A549 (cell line): Measurements from ENCODE around the gene ADAM12. TPM values are rescaled to one million over a fixed set of nuclear protein-coding genes. Genes with fewer than 3 reads are reported as not detected.

Experiments used
- ATAC-seq, 2 experiments: fragments of 200-7000 bp in 1 of 2; fragments of >200 bp in 1 of 2; cut with Nextera tagmentation in 1 of 2; cut with Tn5 transposase in 1 of 2; 3 replicates each; pipeline versions ENCODE4 v1.8.0 to v1.9.1; 2018 to 2020; ENCODE audit warnings: mild to moderate bottlenecking in 1 of 2, moderate library complexity in 1 of 2
- CTCF ChIA-PET: fragments of 300-600 bp; sonication (Branson Sonifier 250); formaldehyde crosslinking; extraction: SDS; loops from one replicate; lab custom pipeline; 2021; ENCODE audit warnings: antibody characterized with exemption, inconsistent platforms; lab: Yijun Ruan, JAX
- POLR2A ChIA-PET: fragments of 350-600 bp; formaldehyde crosslinking; extraction: SDS; loops from one replicate; lab custom pipeline; 2021; ENCODE audit warnings: antibody characterized with exemption, inconsistent platforms; lab: Yijun Ruan, JAX
- DNase-seq, 2 experiments: peaks; one replicate each; pipeline versions ENCODE4 v3.0.0 to v3.0.0-alpha.2; 2011 to 2016; ENCODE audit warnings: low read depth in 1 of 2, low spot score in 1 of 2
- FAIRE-seq: peaks from 2 replicates; lab custom pipeline; 2011; peaks lifted over from hg19 to GRCh38; lab: Jason Lieb, UNC
- H3K27ac ChIP-seq, 2 experiments: fragments of >200 bp; sonication (Bioruptor Twin); formaldehyde crosslinking; 3 replicates each; pipeline ENCODE4 v1.5.1; 2016 to 2017
- H3K4me1 ChIP-seq: fragments of >200 bp; sonication (Bioruptor Twin); formaldehyde crosslinking; 3 replicates; pipeline ENCODE4 v1.6.1; 2016
- H3K4me2 ChIP-seq: fragments of >200 bp; sonication (Bioruptor Twin); formaldehyde crosslinking; 3 replicates; pipeline ENCODE4 v1.6.1; 2016
- H3K4me3 ChIP-seq: fragments of >200 bp; sonication (Bioruptor Twin); formaldehyde crosslinking; 3 replicates; pipeline ENCODE4 v1.5.1; 2016
- H3K9me3 ChIP-seq: fragments of >200 bp; sonication (Bioruptor Twin); formaldehyde crosslinking; 3 replicates; pipeline ENCODE4 v1.6.1; 2016
- ATOH8 ChIP-seq: fragments of 250-450 bp; sonication (Bioruptor Pico); IDR thresholded peaks from 2 replicates; pipeline ENCODE4 v1.5.0; 2020; ENCODE audit warnings: low read depth, mild to moderate bottlenecking, moderate library complexity
- BCL3 ChIP-seq: fragments of >200 bp; sonication (Bioruptor Twin); formaldehyde crosslinking; IDR thresholded peaks from 3 replicates; pipeline ENCODE4 v1.6.1; 2016
- CEBPB ChIP-seq, 2 experiments: fragments of >200 bp in 1 of 2; sonication (Bioruptor Twin) in 1 of 2; formaldehyde crosslinking in 1 of 2; IDR thresholded peaks; 2 replicates each; pipeline ENCODE4 v1.6.1; 2012 to 2016
- CHD2 ChIP-seq: fragments of 150-350 bp; IDR thresholded peaks from 2 replicates; pipeline ENCODE4 v1.6.1; 2014; ENCODE audit warnings: low read length; ENCODE audit not compliant: partially characterized antibody
- CTCF ChIP-seq: fragments of >200 bp; sonication (Bioruptor Twin); formaldehyde crosslinking; IDR thresholded peaks from 3 replicates; pipeline ENCODE4 v1.5.1; 2016
- EHMT2 ChIP-seq: fragments of 200-600 bp; sonication (generic); IDR thresholded peaks from 2 replicates; pipeline ENCODE4 v1.6.1; 2016; ENCODE audit warnings: antibody characterized with exemption, low read depth, mild to moderate bottlenecking, moderate library complexity
- FOXS1 ChIP-seq: fragments of 250-450 bp; sonication (Bioruptor Pico); IDR thresholded peaks from 2 replicates; pipeline ENCODE4 v1.5.0; 2020; ENCODE audit warnings: mild to moderate bottlenecking, moderate library complexity
- HDAC2 ChIP-seq: fragments of 200-600 bp; sonication (generic); IDR thresholded peaks from 2 replicates; pipeline ENCODE4 v1.6.1; 2016
- HEYL ChIP-seq: fragments of 250-450 bp; sonication (Bioruptor Pico); IDR thresholded peaks from 2 replicates; pipeline ENCODE4 v1.8.0; 2021; ENCODE audit warnings: mild to moderate bottlenecking, moderate library complexity
- HOXB13 ChIP-seq: fragments of 250-450 bp; sonication (Bioruptor Pico); IDR thresholded peaks from 2 replicates; pipeline ENCODE4 v1.5.0; 2020; ENCODE audit warnings: low read depth, mild to moderate bottlenecking, moderate library complexity
- HOXB5 ChIP-seq: fragments of 250-450 bp; sonication (Bioruptor Pico); IDR thresholded peaks from 2 replicates; pipeline ENCODE4 v1.5.0; 2020; ENCODE audit warnings: mild to moderate bottlenecking, moderate library complexity
- JUN ChIP-seq, 2 experiments: fragments of >200 bp; sonication (Bioruptor Twin); formaldehyde crosslinking; IDR thresholded peaks; 2 replicates in 1 of 2; 3 replicates in 1 of 2; pipeline ENCODE4 v1.6.1; 2016 to 2017
- KDM1A ChIP-seq: fragments of 200-600 bp; sonication (generic); IDR thresholded peaks from 2 replicates; pipeline ENCODE4 v1.6.1; 2016; ENCODE audit warnings: low read depth, mild to moderate bottlenecking
- MAX ChIP-seq: IDR thresholded peaks from 2 replicates; pipeline ENCODE4 v1.6.1; 2012
- MAZ ChIP-seq: fragments of 150-350 bp; IDR thresholded peaks from 2 replicates; pipeline ENCODE4 v1.6.1; 2014; ENCODE audit warnings: antibody characterized with exemption, low read depth, low read length, borderline replicate concordance
- NFE2L2 ChIP-seq: fragments of 150-350 bp; conservative IDR thresholded peaks from 2 replicates; pipeline ENCODE4 v1.6.1; 2014; ENCODE audit warnings: low read length
- NPAS2 ChIP-seq: fragments of 250-450 bp; sonication (Bioruptor Pico); IDR thresholded peaks from 2 replicates; pipeline ENCODE4 v1.8.0; 2022; ENCODE audit warnings: mild to moderate bottlenecking, moderate library complexity, borderline replicate concordance
- NR3C1 ChIP-seq: fragments of >200 bp; sonication (Bioruptor Twin); formaldehyde crosslinking; IDR thresholded peaks from 3 replicates; pipeline ENCODE4 v1.6.1; 2017
- REST ChIP-seq: fragments of 200-600 bp; sonication (generic); IDR thresholded peaks from 2 replicates; pipeline ENCODE4 v1.6.1; 2016; ENCODE audit warnings: antibody characterized with exemption, mild to moderate bottlenecking, moderate library complexity
- RFX5 ChIP-seq: fragments of 450-650 bp; IDR thresholded peaks from 2 replicates; pipeline ENCODE4 v1.7.1; 2014; ENCODE audit warnings: antibody characterized with exemption, mild to moderate bottlenecking, moderate library complexity
- SMC3 ChIP-seq: fragments of >200 bp; sonication (Bioruptor Twin); formaldehyde crosslinking; IDR thresholded peaks from 3 replicates; pipeline ENCODE4 v1.6.1; 2018; ENCODE audit warnings: inconsistent platforms
- TFCP2L1 ChIP-seq: fragments of 250-450 bp; sonication (Bioruptor Pico); IDR thresholded peaks from 2 replicates; pipeline ENCODE4 v1.5.0; 2021; ENCODE audit warnings: mild to moderate bottlenecking
- USF2 ChIP-seq: fragments of 450-650 bp; IDR thresholded peaks from 2 replicates; pipeline ENCODE4 v1.6.1; 2014; ENCODE audit warnings: antibody characterized with exemption
- ZNF302 ChIP-seq: fragments of 250-450 bp; sonication (Bioruptor Pico); IDR thresholded peaks from 2 replicates; pipeline ENCODE4 v1.9.0; 2021; ENCODE audit warnings: inconsistent platforms, mild to moderate bottlenecking, moderate library complexity
- ZSCAN20 ChIP-seq: fragments of 250-450 bp; sonication (Bioruptor Pico); IDR thresholded peaks from 2 replicates; pipeline ENCODE4 v1.8.0; 2022; ENCODE audit warnings: mild to moderate bottlenecking, moderate library complexity
- WGBS: methylation state at CpG from one replicate; pipeline ENCODE4 v1.1.6; 2017; ENCODE audit errors: missing lambda C conversion rate; 5-methylcytosine and 5-hydroxymethylcytosine counted together
- polyA plus RNA-seq, 4 experiments: library from polyadenylated mRNA; depleted of rRNA in 3 of 4; stranded (reverse); fragments of >200 nt; fragmentation: RNase III in 1 of 4; extraction: RNeasy Plus Mini Kit Qiagen cat#74134 plus additional on column Dnase treatment in 1 of 4; gene quantifications; 2 replicates in 3 of 4; 3 replicates in 1 of 4; pipeline ENCODE4 v1.2.3, GENCODE V29; 2011 to 2017
- TF ChIP-seq, protein P1 (sequence below): fragments of 150-350 bp; IDR thresholded peaks from 2 replicates; pipeline ENCODE4 v1.6.1; 2014; ENCODE audit warnings: low read depth, mild to moderate bottlenecking, low read length

The ADAM12 gene
- polyA plus RNA-seq, 2 of the 4 experiments (the other 2 are of a cell fraction), result 1.6 to 4.8 TPM

DNA sequence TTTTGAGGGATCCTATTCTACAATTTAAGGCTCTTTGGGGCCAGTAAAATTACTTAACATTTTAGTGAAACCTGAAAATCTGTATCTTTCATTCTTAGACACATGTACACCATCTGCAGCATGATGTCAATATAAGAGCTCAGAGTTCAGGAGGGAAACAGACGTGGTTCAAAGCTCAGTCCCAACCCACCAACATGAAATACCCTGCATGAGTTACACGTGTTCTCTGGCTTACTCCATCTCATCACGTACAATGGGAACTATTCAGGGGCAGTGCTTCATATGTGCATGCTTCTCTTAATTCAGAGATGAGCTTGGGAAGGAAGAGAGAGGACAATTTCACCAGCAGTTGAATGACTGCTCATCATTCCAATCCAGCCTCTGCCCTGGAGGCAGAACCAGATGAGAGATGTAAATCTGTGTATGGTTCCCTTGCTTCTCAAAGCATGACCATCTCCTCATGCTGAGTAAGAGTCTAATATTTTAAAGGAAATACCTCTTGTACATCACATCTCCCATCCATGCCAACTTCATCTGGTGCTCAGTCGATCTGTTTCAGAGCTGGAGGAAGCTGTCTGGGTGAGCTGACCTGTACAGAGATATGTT is 29.0 kb upstream of the ADAM12 start:
- H3K4me3 ChIP-seq, result no peak overlapping the region
- H3K4me2 ChIP-seq, result no peak overlapping the region
- TF ChIP-seq HDAC2, result no peak
- no peak for TF ChIP-seq NR3C1
- no peak for TF ChIP-seq ATOH8 (CRISPR knock-in tag)
- TF ChIP-seq ZNF302 (CRISPR knock-in tag), result no peak
- TF ChIP-seq RFX5, result no peak
- TF ChIP-seq FOXS1 (CRISPR knock-in tag), result no peak
- TF ChIP-seq, protein P1, sequence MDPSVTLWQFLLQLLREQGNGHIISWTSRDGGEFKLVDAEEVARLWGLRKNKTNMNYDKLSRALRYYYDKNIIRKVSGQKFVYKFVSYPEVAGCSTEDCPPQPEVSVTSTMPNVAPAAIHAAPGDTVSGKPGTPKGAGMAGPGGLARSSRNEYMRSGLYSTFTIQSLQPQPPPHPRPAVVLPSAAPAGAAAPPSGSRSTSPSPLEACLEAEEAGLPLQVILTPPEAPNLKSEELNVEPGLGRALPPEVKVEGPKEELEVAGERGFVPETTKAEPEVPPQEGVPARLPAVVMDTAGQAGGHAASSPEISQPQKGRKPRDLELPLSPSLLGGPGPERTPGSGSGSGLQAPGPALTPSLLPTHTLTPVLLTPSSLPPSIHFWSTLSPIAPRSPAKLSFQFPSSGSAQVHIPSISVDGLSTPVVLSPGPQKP, result no peak
- no peak for TF ChIP-seq KDM1A
- no peak for TF ChIP-seq JUN (IDR thresholded peaks at IDR 0.05)
- TF ChIP-seq USF2, result no peak
- no peak for ATAC-seq
- H3K9me3 ChIP-seq, result peaks cover 4% of the 10 kb centered on the region; the same call in 1 of the 3 replicates
- H3K27ac ChIP-seq, result no peak overlapping the region
- DNase-seq, result no peak
- peaks cover 11% of the 10 kb centered on the region; the same call in 1 of the 3 replicates for H3K4me1 ChIP-seq
- ChIA-PET CTCF (interaction anchor here (1.6 kb wide), 1 partner anchor 87 kb away, joined by 7 read pairs; no protein-coding TSS in a partner anchor), POLR2A (no interaction called here)
- 26% methylated on average over 4 of the region's 4 CpGs for WGBS
- no peak for FAIRE-seq

GRCh38 chr10:126409821-126410220 is 21.5 kb upstream of the ADAM12 start:
- Histone ChIP-seq H3K4me1 (no peaks in the 10 kb centered on the region), H3K27ac (no peak overlapping the region), H3K4me2 (no peak overlapping the region), H3K9me3 (no peaks in the 10 kb centered on the region), H3K4me3 (no peak overlapping the region)
- POLR2A ChIA-PET, result no interaction called here
- ATAC-seq (no peak), FAIRE-seq (no peak), DNase-seq (no peak)
- CTCF ChIA-PET, result interaction anchor here (1.3 kb wide), 1 partner anchor 10 kb away, joined by 3 read pairs; no protein-coding TSS in a partner anchor
- WGBS, result 55% methylated on average over 6 of the region's 6 CpGs
- TF ChIP-seq HOXB5, result no peak
- no peak for TF ChIP-seq REST
- TF ChIP-seq EHMT2, result no peak
- TF ChIP-seq BCL3, result no peak
- no peak for TF ChIP-seq MAX
- no peak for TF ChIP-seq ATOH8 (CRISPR knock-in tag)
- TF ChIP-seq HEYL (CRISPR knock-in tag), result no peak
- no peak for TF ChIP-seq MAZ
- no peak for TF ChIP-seq ZSCAN20 (CRISPR knock-in tag)
- no peak for TF ChIP-seq CHD2
- TF ChIP-seq SMC3, result no peak
- no peak for TF ChIP-seq CTCF
- no peak for TF ChIP-seq NFE2L2
- TF ChIP-seq CEBPB (IDR thresholded peaks at IDR 0.05), result no peak
- no peak for TF ChIP-seq NPAS2 (CRISPR knock-in tag)
- TF ChIP-seq HOXB13, result no peak
- no peak for TF ChIP-seq TFCP2L1 (CRISPR knock-in tag)
